Cerebellar nuclear complex (tissue), 1 donor: ENCODE measurements around the gene EQTN.

Experiments
- DNase-seq, 2 experiments: peaks; one replicate each; lab custom pipeline; 2025; lab: John Stamatoyannopoulos, UW

The EQTN gene

GRCh38 chr9:27297050-27297449, at the start of gene EQTN:
Gene EQTN (minus strand): TSS chr9:27297150. CDS start chr9:27297055, 95 bp downstream.
- no peak for DNase-seq

DNA sequence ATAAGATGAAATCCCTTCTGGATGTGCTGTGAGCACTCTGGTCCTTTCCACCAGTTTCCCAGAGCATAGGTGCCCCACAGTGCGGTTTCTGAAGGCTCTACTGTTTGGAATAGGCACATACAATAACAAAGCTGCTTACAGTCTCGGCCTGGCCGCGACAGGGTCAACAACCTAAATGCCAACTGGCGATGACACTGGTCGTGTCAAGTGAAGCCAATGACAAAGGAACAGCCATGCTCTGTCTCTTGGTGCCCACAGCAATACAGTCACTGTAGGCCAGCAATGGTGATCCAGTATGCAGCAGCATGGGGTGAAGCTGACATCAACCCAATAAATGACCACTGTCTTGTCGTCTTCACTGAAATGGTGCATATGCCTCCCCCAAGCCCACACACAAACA, 47.8 kb upstream of the EQTN start:
- DNase-seq = no peak

- DNase-seq = no peak
Observed at GRCh38 chr9:27341545-27342294, 44.8 kb upstream of the EQTN start.

GRCh38 chr9:27340961-27341511, 44.1 kb upstream of the EQTN start:
- no peak for DNase-seq

GRCh38 chr9:27340285-27340674, 43.3 kb upstream of the EQTN start:
- no peak for DNase-seq

DNA sequence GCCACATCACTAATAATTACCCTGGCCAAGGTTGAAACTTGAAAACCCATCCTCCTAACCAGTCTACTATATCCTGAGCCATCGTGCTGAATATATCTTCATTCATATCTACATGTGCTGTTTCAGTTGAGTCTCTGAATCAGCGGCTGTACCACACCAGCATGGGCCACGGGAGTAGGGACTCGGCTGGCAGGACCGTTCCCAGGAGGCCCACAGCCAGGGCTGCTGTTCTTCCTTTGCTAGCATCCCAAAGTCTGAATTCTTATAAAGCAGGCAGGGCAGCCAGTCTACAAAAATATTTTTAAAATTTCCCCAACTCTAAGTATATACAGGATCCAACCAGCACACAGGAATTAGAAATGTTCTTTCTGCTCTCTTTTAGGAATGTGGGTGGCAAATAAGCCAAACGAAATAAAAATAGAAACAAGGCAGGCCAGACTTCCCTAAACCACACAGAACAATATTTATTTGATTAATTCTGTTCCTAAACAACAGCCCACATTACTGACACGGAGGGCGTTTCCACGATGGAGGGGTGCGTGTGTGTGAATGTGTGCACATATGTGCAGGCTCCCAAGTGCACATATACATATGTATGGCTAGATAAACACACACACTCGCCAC, 42.8 kb upstream of the EQTN start:
- DNase-seq = no peak

DNA sequence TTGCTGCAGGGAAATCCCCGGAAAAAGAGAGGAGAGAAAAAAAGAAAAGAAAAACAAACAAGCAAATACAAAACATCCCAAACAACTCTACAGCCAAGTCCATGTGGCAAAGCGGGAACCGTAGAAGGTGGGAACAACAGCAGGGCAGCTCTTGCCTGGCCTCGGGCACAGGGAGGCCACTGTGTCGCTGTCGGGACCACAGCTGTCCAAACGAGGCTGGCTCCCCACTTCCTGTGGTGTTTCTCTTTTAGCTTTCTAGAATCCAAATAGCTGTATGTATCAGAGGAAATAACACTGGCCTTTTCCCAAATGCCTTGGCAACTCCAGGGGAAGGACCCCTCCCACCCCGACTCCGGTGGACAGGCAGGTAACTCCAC, 41.6 kb upstream of the EQTN start:
- no peak for DNase-seq

DNA sequence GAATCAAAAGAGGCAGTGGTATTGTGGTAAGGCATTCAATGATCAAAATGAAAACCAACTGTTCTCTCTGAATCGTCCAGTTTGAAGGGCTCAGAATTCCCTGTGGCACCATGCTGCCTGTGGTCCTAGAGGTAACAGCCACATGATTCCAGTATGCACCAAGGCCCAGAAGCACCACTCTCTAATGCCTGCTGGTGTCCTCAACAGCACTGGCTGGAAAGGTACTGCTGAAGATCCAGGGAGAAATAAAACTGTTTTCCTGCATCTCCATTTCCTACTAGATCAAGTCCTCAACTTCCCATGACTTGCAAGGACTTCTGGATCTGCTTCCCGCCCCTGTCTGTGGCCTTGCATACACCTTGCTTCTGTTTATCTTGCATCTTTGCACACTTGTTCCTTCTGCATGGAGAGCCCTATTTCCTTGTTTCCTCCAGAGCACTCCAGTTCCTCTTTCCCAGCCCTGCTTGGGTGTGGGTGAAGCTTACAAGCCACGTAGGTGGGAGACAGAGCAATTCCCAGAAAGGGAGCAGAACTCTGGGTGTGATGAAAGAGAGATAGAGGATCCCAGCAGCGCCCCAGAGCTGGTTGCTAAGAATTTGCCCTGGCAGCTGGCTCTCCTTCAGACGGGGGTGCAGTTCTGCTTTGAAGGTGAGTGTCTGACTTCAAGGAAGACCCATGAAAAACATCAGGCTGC, 41.0 kb upstream of the EQTN start:
- DNase-seq = no peak

DNA sequence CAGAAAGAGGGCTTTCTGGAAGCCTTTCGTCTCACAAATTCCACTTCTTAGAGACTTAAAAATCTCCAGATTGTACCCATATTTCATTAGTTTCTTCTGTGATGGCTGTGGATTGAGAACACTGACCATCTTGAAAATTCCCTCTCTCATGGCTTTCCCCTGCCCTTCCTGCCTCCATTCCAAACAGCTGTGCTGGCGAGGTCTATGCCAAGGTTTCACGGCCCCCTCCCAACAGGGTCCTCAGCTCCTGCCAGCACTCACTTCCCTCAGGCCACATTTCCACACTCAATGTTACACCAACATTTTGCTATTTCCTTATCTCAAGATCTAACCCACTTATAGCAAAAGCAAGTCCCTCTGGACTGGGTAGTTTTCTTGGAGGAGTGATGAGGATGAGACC, 40.3 kb upstream of the EQTN start:
- no peak for DNase-seq

DNA sequence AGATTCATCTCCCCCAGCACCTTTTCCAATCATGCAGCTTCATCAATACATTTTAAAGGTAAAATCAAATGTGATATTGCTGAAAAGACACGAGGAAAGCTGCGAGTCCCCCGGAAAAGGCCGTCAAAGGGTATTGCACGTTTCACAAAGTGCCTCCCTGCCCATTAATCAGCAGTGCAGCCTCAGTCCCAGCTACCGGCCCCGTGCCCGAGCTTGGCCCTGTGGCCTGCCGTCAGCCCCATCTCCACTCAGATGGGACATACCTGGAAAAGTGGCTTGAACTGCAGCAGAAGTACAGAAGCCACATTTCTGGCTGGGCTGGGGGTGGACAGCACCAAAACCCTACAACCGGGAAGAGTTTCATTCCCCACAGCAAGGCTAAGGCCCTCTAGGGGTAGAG, 39.9 kb upstream of the EQTN start:
- no peak for DNase-seq

- DNase-seq = no peak
Observed at GRCh38 chr9:27336126-27336525, 39.2 kb upstream of the EQTN start.

DNA sequence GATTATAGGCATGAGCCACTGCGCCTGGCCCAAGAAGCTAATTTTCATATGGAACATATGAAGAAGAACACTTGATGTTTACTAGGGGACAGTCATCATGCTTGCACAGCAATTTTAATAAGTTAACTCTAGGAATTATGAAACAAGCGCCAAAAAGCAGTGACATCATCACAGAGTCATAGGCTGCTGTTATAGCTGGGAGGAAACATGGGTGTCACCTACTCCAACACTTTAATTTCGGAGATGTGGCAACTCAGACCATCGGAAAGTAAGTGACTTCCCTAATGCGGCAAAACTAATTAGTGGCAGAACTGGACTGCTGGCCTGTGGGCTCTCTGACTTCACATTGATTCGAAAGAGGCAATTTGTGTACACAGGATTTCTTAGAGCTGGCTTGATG, 38.1 kb upstream of the EQTN start:
- DNase-seq = no peak

DNA sequence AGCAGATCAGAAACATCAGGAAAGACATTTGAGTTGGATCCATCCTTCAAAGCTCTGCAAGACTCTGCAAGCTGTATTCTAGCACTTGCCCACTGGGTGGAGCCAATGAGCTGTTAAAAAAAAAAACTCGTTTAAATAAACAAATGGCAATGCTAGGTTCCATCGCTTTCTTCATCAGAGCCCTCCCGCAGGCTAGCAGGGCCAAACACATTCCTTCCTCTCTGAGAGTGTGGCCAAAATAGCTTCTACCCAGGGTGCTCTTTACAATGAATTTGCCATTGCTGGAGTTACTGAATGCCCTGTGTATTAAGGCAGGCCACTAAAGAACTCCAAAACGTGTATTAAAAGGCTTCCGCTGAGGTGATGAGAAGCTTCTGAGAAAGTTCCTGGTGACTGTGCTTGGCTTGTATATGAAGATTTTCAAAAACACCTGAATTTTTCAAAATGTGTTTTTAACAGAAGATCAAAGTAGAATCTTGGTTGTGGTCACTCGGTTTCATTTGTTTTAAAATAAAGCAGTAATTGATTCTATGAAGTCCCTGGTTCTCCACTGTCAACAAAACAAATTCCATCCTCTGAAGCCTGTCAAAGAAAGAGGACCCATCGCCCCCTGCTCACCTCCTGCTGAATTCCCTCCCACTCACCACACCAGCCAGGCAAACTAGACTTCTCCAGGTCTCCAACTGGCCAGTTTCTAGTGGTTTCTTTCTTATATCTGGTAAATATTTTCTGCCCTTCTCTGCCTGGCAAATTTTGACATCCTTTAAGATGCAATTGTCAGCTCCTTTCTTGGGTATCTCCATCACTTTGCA, 36.5 kb upstream of the EQTN start:
- DNase-seq = peak; percentile 15 to 74

- DNase-seq = no peak
Observed at GRCh38 chr9:27331393-27331792, 34.4 kb upstream of the EQTN start.

DNA sequence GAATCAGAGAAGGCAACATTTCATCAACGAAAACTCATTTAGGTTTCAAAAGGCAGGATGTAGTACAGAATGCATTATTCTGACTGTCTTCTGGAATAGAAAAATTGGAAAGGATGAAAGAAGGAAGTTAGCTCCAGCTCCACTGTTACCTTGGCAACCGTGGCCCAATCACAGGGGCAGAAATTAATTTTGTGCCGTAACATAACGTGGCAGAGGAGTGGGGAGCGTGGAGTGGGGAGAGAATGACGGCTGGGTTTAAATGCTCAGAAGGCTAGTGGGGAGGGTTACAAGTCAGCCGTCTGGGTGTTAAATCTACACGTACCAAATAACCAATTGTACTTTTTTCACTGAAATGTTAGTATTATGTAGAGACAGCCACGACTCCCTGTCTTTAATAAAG, 32.3 kb upstream of the EQTN start:
- no peak for DNase-seq

DNA sequence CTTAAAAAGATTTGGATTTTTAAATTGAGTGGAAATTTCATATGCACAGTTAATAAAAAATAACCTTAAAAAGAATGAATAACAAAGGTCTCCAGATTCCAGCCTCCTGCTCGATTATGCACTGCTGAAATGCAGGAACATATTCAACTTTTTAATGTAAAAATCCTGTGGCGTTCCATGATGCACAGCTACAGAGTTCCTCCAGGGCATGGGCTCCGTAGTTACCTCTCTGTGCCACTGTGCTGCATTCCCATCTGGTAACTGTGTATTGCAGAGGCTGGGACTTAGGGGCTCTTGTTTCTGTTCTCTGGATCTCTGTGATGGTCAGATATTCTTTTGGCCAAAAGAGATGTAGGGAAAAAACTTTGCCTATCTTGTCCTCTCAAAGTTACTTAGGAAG, 31.5 kb upstream of the EQTN start:
- DNase-seq = no peak

- DNase-seq = no peak
Observed at GRCh38 chr9:27311184-27311583, 14.2 kb upstream of the EQTN start.

- DNase-seq = no peak
Observed at GRCh38 chr9:27310582-27310981, 13.6 kb upstream of the EQTN start.

DNA sequence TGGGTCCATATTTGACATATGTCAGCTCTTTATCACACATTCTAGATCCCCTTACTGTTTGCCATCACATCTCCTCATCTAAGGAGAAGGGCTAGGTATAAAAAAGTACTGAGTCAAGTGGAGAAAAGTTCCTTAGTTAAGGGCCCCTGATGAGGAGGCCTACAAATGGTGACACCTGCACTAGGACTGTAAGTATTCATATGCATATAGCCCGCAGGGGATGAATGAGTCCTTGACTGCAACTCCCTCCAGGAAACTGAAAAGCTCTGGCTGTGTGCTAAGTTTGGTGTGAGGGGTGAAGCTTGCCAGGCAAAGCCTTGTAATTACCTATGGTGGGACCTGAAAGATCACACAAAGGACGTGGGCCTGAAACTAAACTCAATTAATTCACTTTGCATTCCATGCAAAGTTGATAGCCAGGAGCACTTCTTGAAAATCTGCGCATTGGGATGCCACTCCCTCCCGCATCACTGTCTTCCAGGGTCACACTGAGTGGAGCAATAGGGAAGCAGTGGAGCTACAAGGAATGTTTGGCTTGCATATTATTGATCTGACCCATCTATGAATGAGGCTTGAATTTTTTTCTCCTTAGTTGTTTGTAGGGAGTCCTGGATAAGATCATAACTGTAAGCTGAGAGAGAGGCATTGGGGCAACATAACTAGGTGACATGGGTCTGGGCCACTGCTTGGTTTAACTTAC, 11.9 kb upstream of the EQTN start:
- DNase-seq = no peak

DNA sequence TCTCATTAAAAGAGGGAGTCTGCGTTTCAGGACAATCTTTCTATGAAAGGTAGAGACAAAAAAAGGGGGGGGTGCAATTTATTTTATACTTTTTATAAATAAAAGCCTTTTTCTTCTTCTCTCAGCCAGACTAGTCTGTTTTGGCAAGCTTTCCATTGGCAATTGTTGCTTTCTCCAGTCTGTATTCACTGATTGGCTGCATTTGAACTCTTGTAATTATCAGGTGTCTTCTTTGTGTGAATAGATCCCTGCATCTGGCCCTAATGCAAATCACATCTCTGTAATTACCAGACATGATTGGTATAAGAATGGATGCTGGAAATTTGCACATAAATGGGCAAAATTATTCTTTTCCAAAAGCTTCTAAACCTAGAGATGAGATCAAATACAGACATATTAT, 7.6 kb upstream of the EQTN start:
- DNase-seq = no peak

GRCh38 chr9:27303219-27303618, 6.3 kb upstream of the EQTN start:
- DNase-seq = no peak

DNA sequence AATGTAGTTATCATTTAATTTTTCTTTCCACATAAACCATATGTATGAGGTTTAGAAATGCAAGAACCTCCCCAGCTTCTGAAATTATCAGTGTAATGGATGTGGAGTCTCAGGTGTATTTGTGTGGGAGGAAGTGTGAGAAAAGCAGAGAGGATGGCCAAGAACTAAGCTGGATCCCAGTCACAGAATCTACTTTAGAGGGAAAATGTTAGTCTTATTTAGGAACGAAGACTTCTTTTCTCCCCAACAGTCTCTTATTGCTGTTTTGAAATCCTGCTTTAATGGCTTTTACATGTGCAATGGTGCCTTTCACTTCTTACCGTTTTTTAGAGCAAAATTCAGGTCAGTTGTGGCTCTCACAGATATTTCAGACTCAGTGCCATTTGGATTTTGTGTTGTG, 3.0 kb downstream of the EQTN start:
- DNase-seq = no peak
